ENCODE results near the gene RFX2. TPM values are rescaled to one million over a fixed set of nuclear protein-coding genes. Genes with fewer than 3 reads are reported as not detected.

RFX2 gene
- total and polyA plus RNA-seq, 4 experiments from 2014 or later, result 3.6 to 6.7 (median 5.8) TPM

DNA sequence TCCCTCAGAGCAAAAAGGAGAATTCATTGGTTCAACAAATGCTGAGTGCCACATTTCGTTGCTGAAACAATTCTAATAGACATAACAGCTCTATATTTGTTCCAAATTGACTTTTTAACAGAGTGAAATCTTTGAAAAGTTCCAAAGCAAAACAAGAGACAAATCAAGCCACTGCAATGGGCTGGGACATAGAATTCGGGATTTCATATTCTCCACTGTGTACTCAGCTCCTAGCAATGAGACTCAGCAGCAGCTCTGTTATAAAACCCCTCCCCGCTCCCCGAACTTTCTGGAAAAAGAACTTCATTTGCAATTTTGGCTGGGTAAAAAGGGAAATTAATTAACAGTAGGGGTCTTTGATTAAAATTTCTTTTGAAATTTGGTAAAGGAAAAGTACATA is 11.3 kb downstream of the RFX2 start:
- no peaks in the 10 kb centered on the region for H3K27me3 ChIP-seq (ENCODE audit: insufficient read depth, low read length)
- no peak for DNase-seq
- no peaks in the 10 kb centered on the region for H3K9me3 ChIP-seq (ENCODE audit: control insufficient read depth in 1 of 2, low read length in 2 of 2)
- intact Hi-C loops (cut with micrococcal nuclease), result no loop called here
- peaks cover 6 to 16% (median 9%) of the 10 kb centered on the region in 4 donors for H3K4me1 Mint-ChIP-seq
- CTCF ChIA-PET (ENCODE audit: partially characterized antibody), result interaction anchor here (0.6 to 3.5 kb wide), 4 partner anchors 13 to 348 kb away, joined by 3 to 19 read pairs (median 8); no protein-coding TSS in a partner anchor
- H3K36me3 Mint-ChIP-seq, result no peaks in the 10 kb centered on the region
- H3K9me3 Mint-ChIP-seq, result no peaks in the 10 kb centered on the region
- no peaks in the 10 kb centered on the region for H3K27me3 Mint-ChIP-seq
- H3K27ac Mint-ChIP-seq, result no peak overlapping the region
- no peaks in the 10 kb centered on the region for H3K36me3 ChIP-seq (ENCODE audit: insufficient read depth, low read length)
- H3K4me3 ChIP-seq (ENCODE audit: low read length in 2 of 2), result no peak overlapping the region
- no peak overlapping the region for H3K4me3 Mint-ChIP-seq
- H3K4me1 ChIP-seq (ENCODE audit: insufficient read depth, low read length), result peaks cover 3% of the 10 kb centered on the region
- POLR2A ChIA-PET (ENCODE audit: partially characterized antibody), result interaction anchor here (1.9 kb wide), 1 partner anchor 10 kb away, joined by 5 read pairs; no protein-coding TSS in a partner anchor
- no peak overlapping the region for H3K27ac ChIP-seq (ENCODE audit: low read depth, low read length)

DNA sequence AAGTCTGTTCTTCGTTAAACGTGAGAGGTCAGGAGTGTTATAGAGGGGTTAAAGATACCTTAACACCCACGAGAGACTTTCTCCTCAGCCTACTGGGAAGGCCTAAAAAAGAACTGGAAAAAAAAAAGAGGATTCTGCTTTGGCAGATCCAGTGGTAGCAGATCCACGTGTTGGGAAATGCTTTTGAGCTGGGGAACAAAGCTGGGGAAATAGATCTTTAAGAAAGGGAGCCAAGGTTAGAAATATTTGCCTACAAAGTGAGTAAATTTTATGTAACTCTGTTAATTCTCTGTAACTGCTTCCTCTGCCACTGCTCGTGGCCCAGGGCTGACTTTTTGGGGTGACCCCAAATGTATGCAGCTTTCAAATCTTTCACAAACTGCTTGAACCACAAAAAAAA is 11.7 kb downstream of the RFX2 start:
- CTCF ChIA-PET (ENCODE audit: partially characterized antibody), result interaction anchor here (1.6 to 3.5 kb wide), 3 partner anchors 14 to 50 kb away, joined by 6 to 19 read pairs (median 11); no protein-coding TSS in a partner anchor
- Mint-ChIP-seq H3K4me1 (peaks cover 4 to 16% (median 9%) of the 10 kb centered on the region in 4 donors), H3K9me3 (no peaks in the 10 kb centered on the region), H3K27ac (peak overlapping the region in 1 of 7 donors; percentile 5), H3K4me3 (no peak overlapping the region), H3K36me3 (no peaks in the 10 kb centered on the region), H3K27me3 (no peaks in the 10 kb centered on the region)
- Histone ChIP-seq H3K4me3 (ENCODE audit: low read length in 2 of 2) (no peak overlapping the region), H3K4me1 (ENCODE audit: insufficient read depth, low read length) (peaks cover 3% of the 10 kb centered on the region), H3K36me3 (ENCODE audit: insufficient read depth, low read length) (no peaks in the 10 kb centered on the region), H3K27ac (ENCODE audit: low read depth, low read length) (no peak overlapping the region), H3K27me3 (ENCODE audit: insufficient read depth, low read length) (no peaks in the 10 kb centered on the region), H3K9me3 (ENCODE audit: control insufficient read depth in 1 of 2, low read length in 2 of 2) (no peaks in the 10 kb centered on the region)
- POLR2A ChIA-PET (ENCODE audit: partially characterized antibody), result no interaction called here
- no peak for DNase-seq
- intact Hi-C loops (cut with micrococcal nuclease), result no loop called here

DNA sequence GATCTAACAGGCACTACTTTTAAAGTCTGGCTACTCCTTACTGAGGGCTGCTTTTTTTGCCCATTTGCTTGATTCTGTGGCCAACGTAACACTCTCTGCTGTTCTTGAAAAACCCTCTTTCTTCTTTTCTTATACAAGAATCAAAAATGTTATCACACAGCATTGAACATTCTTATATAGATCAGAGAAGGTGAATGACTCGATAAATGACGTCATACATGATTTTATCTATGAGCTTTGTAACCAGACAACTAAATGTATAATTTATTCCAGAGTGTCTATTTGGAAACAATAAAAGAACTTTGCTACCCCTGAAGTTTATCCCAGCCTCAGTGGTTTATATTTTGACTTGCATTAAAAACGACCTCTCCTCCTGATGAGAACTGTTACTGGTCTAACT is 12.4 kb downstream of the RFX2 start:
- Histone ChIP-seq H3K27me3 (ENCODE audit: insufficient read depth, low read length) (no peaks in the 10 kb centered on the region), H3K4me3 (ENCODE audit: low read length in 2 of 2) (no peak overlapping the region), H3K4me1 (ENCODE audit: insufficient read depth, low read length) (peaks cover 3% of the 10 kb centered on the region), H3K36me3 (ENCODE audit: insufficient read depth, low read length) (no peaks in the 10 kb centered on the region), H3K9me3 (ENCODE audit: control insufficient read depth in 1 of 2, low read length in 2 of 2) (no peaks in the 10 kb centered on the region), H3K27ac (ENCODE audit: low read depth, low read length) (no peak overlapping the region)
- ChIA-PET POLR2A (ENCODE audit: partially characterized antibody) (no interaction called here), CTCF (ENCODE audit: partially characterized antibody) (interaction anchor here (1.1 kb wide), 1 partner anchor 50 kb away, joined by 3 read pairs; no protein-coding TSS in a partner anchor)
- no peak for DNase-seq
- Mint-ChIP-seq H3K4me3 (no peak overlapping the region), H3K27me3 (no peaks in the 10 kb centered on the region), H3K27ac (peak overlapping the region in 2 of 7 donors; percentile 16 to 62), H3K9me3 (no peaks in the 10 kb centered on the region), H3K4me1 (peaks cover 4 to 16% (median 9%) of the 10 kb centered on the region in 4 donors), H3K36me3 (no peaks in the 10 kb centered on the region)
- intact Hi-C loops (cut with micrococcal nuclease), result no loop called here

DNA sequence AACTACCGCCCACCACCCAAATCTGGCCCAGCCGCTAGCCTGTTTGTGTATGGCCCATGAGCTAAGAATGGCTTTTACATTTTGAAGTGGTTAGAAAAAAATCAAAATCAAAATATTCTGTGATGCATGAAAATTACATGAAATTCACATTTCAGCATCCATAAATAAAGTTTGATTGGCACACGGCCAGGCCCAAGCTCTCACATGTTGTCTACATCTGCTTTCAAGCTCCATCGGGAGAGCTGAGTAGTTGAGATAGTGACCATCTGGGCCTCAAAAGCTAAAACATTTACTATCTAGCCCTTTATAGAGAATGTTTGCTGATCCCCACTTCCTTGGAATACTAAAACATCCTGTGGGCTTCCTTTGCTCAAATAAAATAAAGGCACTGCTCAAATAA is 14.5 kb downstream of the RFX2 start:
- intact Hi-C loops (cut with micrococcal nuclease), result no loop called here
- Mint-ChIP-seq H3K4me1 (peaks cover 2 to 10% (median 8%) of the 10 kb centered on the region in 4 donors), H3K4me3 (no peak overlapping the region), H3K27ac (no peak overlapping the region), H3K36me3 (no peaks in the 10 kb centered on the region), H3K9me3 (peaks cover 0 to 3% (median 0%) of the 10 kb centered on the region in 8 donors), H3K27me3 (no peaks in the 10 kb centered on the region)
- Histone ChIP-seq H3K4me1 (ENCODE audit: insufficient read depth, low read length) (peaks cover under 1% of the 10 kb centered on the region), H3K4me3 (ENCODE audit: low read length in 2 of 2) (no peak overlapping the region), H3K36me3 (ENCODE audit: insufficient read depth, low read length) (no peaks in the 10 kb centered on the region), H3K27me3 (ENCODE audit: insufficient read depth, low read length) (no peaks in the 10 kb centered on the region), H3K9me3 (ENCODE audit: control insufficient read depth in 1 of 2, low read length in 2 of 2) (no peaks in the 10 kb centered on the region), H3K27ac (ENCODE audit: low read depth, low read length) (no peak overlapping the region)
- ChIA-PET POLR2A (ENCODE audit: partially characterized antibody) (interaction anchor here (0.6 kb wide), 1 partner anchor 1193 kb away, joined by 3 read pairs; no protein-coding TSS in a partner anchor), CTCF (ENCODE audit: partially characterized antibody) (interaction anchor here (1.2 kb wide), 1 partner anchor 30 kb away, joined by 4 read pairs; no protein-coding TSS in a partner anchor)
- no peak for DNase-seq

DNA sequence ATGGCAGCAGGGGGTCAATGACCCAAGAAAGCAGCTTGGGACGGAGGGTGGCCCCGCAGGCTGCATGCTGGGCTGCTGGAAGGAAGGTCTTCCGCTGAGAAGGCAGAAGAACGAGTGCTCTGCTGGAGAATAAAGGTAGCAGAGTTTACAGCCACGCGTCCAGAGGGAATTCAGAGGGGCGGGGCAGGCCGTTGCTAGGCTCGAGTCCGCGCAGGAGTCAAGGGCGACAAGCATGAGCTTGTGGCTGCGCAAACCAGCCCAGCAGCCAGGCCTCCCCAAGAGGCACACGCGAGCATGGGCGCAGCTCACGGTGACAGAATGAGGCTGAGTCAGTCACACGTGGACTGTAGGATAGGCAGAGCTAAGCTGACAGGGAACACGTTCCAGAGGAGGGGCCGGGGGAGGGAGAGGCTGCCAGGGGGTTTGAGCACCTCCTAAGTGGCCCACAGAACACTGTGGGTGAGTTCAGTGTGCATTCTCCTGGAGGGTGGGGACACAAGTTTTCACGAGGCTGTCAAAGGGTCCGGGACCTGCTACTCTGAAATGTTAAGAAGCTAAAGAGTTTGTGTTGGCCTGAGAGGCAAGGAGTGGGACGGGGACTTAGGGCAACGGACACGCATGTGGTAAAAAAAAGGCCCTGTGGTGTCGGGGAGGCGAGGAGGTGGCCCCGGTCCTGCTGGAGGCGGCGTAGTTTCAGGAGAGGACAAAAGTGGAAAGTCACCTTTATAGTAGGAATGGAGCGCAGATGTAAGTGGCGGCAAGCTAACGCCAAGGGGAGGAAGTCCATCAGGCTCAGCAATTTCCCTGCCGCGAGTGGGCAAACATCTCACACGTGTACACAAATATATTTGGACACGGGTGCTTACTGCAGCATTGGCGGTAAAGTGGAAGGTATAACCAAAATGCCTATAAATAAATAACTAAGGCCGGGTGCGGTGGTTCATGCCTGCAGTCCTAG is 17.7 kb downstream of the RFX2 start:
- peaks cover 0 to 1% of the 10 kb centered on the region in 2 donors for H3K27me3 Mint-ChIP-seq
- peaks cover 4% of the 10 kb centered on the region for H3K4me1 ChIP-seq (ENCODE audit: insufficient read depth, low read length)
- no peak overlapping the region for H3K27ac ChIP-seq (ENCODE audit: low read depth, low read length)
- POLR2A ChIA-PET (ENCODE audit: partially characterized antibody), result no interaction called here
- peaks cover 3 to 8% (median 6%) of the 10 kb centered on the region in 4 donors for H3K4me1 Mint-ChIP-seq
- intact Hi-C loops (cut with micrococcal nuclease), result no loop called here
- CTCF ChIA-PET (ENCODE audit: partially characterized antibody), result no interaction called here
- H3K36me3 Mint-ChIP-seq, result no peaks in the 10 kb centered on the region
- H3K36me3 ChIP-seq (ENCODE audit: insufficient read depth, low read length), result no peaks in the 10 kb centered on the region
- no peak overlapping the region for H3K4me3 ChIP-seq (ENCODE audit: low read length in 2 of 2)
- peaks cover 0 to 3% (median 0%) of the 10 kb centered on the region in 8 donors for H3K9me3 Mint-ChIP-seq
- H3K4me3 Mint-ChIP-seq, result no peak overlapping the region
- no peak for DNase-seq
- H3K27me3 ChIP-seq (ENCODE audit: insufficient read depth, low read length), result no peaks in the 10 kb centered on the region
- no peaks in the 10 kb centered on the region for H3K9me3 ChIP-seq (ENCODE audit: control insufficient read depth in 1 of 2, low read length in 2 of 2)
- H3K27ac Mint-ChIP-seq, result peak overlapping the region in 1 of 7 donors; percentile 7

DNA sequence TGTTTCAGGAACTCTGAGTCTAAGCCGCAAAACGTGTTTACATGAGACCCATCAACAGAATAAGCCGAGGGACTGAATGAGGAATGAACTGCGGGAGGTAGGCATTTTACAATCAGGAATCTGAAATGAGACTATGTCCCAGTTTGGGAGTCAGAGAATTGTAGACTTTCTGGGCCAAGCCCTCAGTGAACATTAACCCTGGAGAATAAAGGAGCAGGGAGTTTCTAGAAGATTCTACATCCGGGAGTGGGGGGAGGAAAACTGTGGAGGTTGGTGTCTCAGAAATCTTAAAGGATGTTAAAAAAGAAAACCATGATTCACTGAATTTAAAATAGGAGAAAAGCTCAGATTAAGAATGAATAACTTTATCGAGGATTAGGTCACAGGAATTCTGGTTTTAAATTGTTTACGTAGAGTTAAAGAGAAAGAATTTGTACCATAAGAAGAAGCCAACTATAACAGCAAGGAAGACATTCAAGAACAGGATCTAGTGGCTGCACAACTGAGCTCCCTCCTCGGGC is 18.5 kb downstream of the RFX2 start:
- peaks cover 0 to 1% of the 10 kb centered on the region in 2 donors for H3K27me3 Mint-ChIP-seq
- intact Hi-C loops (cut with micrococcal nuclease), result no loop called here
- DNase-seq, result no peak
- no peaks in the 10 kb centered on the region for H3K9me3 ChIP-seq (ENCODE audit: control insufficient read depth in 1 of 2, low read length in 2 of 2)
- H3K36me3 Mint-ChIP-seq, result no peaks in the 10 kb centered on the region
- H3K4me1 ChIP-seq (ENCODE audit: insufficient read depth, low read length), result peaks cover 11% of the 10 kb centered on the region
- no peak overlapping the region for H3K4me3 Mint-ChIP-seq
- H3K27ac ChIP-seq (ENCODE audit: low read depth, low read length), result no peak overlapping the region
- H3K36me3 ChIP-seq (ENCODE audit: insufficient read depth, low read length), result no peaks in the 10 kb centered on the region
- POLR2A ChIA-PET (ENCODE audit: partially characterized antibody), result no interaction called here
- H3K4me1 Mint-ChIP-seq, result peaks cover 10 to 16% (median 13%) of the 10 kb centered on the region in 4 donors
- H3K9me3 Mint-ChIP-seq, result peaks cover 0 to 3% (median 0%) of the 10 kb centered on the region in 8 donors
- CTCF ChIA-PET (ENCODE audit: partially characterized antibody), result no interaction called here
- H3K27me3 ChIP-seq (ENCODE audit: insufficient read depth, low read length), result no peaks in the 10 kb centered on the region
- peak overlapping the region in 1 of 7 donors; percentile 17 for H3K27ac Mint-ChIP-seq
- H3K4me3 ChIP-seq (ENCODE audit: low read length in 2 of 2), result no peak overlapping the region

DNA sequence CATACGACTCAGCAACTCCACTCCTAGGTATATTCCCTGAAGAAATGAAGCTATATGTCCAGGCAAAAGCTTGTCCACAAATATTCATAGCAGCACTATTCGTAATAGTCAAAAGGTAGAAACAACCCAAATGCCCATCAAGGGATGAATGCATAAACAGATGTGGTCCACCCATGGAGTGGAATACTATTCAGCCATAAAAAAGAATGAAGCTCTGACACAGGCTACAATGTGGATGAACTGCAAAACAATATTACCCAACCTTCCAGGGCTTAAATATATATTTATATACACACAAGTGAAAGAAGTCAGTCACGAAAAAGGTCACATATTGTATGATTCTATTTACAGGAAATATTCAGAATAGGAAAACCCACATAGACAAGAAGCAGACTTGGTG is 19.7 kb downstream of the RFX2 start:
- Histone ChIP-seq H3K36me3 (ENCODE audit: insufficient read depth, low read length) (no peaks in the 10 kb centered on the region), H3K9me3 (ENCODE audit: control insufficient read depth in 1 of 2, low read length in 2 of 2) (no peaks in the 10 kb centered on the region), H3K4me1 (ENCODE audit: insufficient read depth, low read length) (peaks cover 20% of the 10 kb centered on the region), H3K4me3 (ENCODE audit: low read length in 2 of 2) (no peak overlapping the region), H3K27me3 (ENCODE audit: insufficient read depth, low read length) (no peaks in the 10 kb centered on the region), H3K27ac (ENCODE audit: low read depth, low read length) (no peak overlapping the region)
- no peak for DNase-seq
- no peaks in the 10 kb centered on the region for H3K36me3 Mint-ChIP-seq
- intact Hi-C loops (cut with micrococcal nuclease), result no loop called here
- ChIA-PET CTCF (ENCODE audit: partially characterized antibody) (no interaction called here), POLR2A (ENCODE audit: partially characterized antibody) (no interaction called here)
- H3K4me1 Mint-ChIP-seq, result peaks cover 16 to 24% (median 21%) of the 10 kb centered on the region in 4 donors
- peaks cover 0 to 4% (median 0%) of the 10 kb centered on the region in 8 donors for H3K9me3 Mint-ChIP-seq
- no peak overlapping the region for H3K4me3 Mint-ChIP-seq
- H3K27ac Mint-ChIP-seq, result no peak overlapping the region
- H3K27me3 Mint-ChIP-seq, result peaks cover 1 to 3% of the 10 kb centered on the region in 2 donors
